Calu3 (cell line): Measurements from ENCODE around the gene HELZ. TPM values are rescaled to one million over a fixed set of nuclear protein-coding genes. Genes with fewer than 3 reads are reported as not detected.
"Not testable (repeated sequence)": the region's sequence is repeated elsewhere in the genome, so short reads cannot be mapped to it uniquely, and the experiment has no call there.

Experiments used
- BruUV-seq: library from RNA; stranded (reverse); fragments of 400-500 nt; replicated peaks from 2 replicates; lab custom pipeline; 2021; lab: Mats Ljungman, UMichigan
- CTCF ChIA-PET: fragments of 300-600 bp; sonication (Branson Sonifier 250); formaldehyde crosslinking; loops from one replicate; lab custom pipeline; 2022; ENCODE audit warnings: antibody characterized with exemption; lab: Charles Lee
- DNase-seq: peaks from one replicate; pipeline ENCODE4 v3.0.0; 2022
- H3K27ac Mint-ChIP-seq: one replicate; pipeline ENCODE4 v1.8.0; 2022; ENCODE audit warnings: mixed read lengths; ENCODE audit not compliant: unreplicated experiment
- H3K27me3 Mint-ChIP-seq: one replicate; pipeline ENCODE4 v1.8.0; 2022; ENCODE audit warnings: mixed read lengths; ENCODE audit not compliant: unreplicated experiment
- H3K36me3 Mint-ChIP-seq: one replicate; pipeline ENCODE4 v1.8.0; 2022; ENCODE audit warnings: mild to moderate bottlenecking, moderate library complexity, mixed read lengths; ENCODE audit not compliant: insufficient read depth, unreplicated experiment
- H3K4me1 Mint-ChIP-seq: one replicate; pipeline ENCODE4 v1.8.0; 2022; ENCODE audit warnings: mild to moderate bottlenecking, low read depth, mixed read lengths; ENCODE audit not compliant: unreplicated experiment
- H3K4me3 Mint-ChIP-seq: one replicate; pipeline ENCODE4 v1.8.0; 2022; ENCODE audit warnings: mild to moderate bottlenecking, low read depth, moderate library complexity, mixed read lengths; ENCODE audit not compliant: unreplicated experiment
- H3K9me3 Mint-ChIP-seq: one replicate; pipeline ENCODE4 v1.8.0; 2022; ENCODE audit warnings: low read depth, mixed read lengths; ENCODE audit not compliant: unreplicated experiment
- intact Hi-C: fragments of 100-400 bp; cut with micrococcal nuclease; formaldehyde crosslinking; loops from one replicate; pipeline ENCODE4 v1.10.0; 2022; ENCODE audit not compliant: unreplicated experiment
- total RNA-seq: library from RNA; stranded (reverse); gene quantifications from 2 replicates; pipeline ENCODE4 v1.2.3, GENCODE V29; 2022
- TF ChIP-seq, protein P1 (sequence below): fragments of 200-600 bp; IDR thresholded peaks from one replicate; pipeline ENCODE4 v1.8.0; 2022; ENCODE audit warnings: antibody characterized with exemption; ENCODE audit not compliant: unreplicated experiment

Gene HELZ
- total RNA-seq, 1 experiment from 2014 or later, result 60.8 TPM

DNA sequence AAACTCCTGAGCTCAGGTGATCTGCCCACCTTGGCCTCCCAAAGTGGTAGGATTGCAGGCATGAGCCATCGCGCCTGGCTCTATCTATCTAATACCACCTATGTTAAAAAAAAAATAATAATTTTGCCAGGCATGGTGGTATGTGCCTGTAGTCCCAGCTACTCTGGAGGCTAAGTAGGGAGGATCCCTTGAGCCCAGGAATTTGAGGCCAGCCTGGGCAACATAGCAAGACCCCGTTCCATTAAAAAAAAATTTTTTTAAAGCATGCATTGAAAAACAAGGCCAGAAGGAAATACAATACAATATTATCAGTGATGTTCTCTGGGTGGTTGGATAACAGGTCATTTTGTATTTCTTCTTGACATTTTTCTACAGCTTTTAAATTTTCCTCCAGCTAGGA, 45.2 kb upstream of the HELZ start:
- no TSS peak for BruUV-seq
- Mint-ChIP-seq H3K27ac (no peak overlapping the region), H3K4me3 (no peak overlapping the region), H3K36me3 (no peaks in the 10 kb centered on the region), H3K4me1 (no peaks in the 10 kb centered on the region), H3K9me3 (peaks cover 2% of the 10 kb centered on the region), H3K27me3 (no peaks in the 10 kb centered on the region)
- DNase-seq, result no peak
- intact Hi-C loops, result no loop called here
- CTCF ChIA-PET, result interaction anchor here (0.6 kb wide), 1 partner anchor 426 kb away, joined by 5 read pairs; no protein-coding TSS in a partner anchor
- TF ChIP-seq, protein P1, sequence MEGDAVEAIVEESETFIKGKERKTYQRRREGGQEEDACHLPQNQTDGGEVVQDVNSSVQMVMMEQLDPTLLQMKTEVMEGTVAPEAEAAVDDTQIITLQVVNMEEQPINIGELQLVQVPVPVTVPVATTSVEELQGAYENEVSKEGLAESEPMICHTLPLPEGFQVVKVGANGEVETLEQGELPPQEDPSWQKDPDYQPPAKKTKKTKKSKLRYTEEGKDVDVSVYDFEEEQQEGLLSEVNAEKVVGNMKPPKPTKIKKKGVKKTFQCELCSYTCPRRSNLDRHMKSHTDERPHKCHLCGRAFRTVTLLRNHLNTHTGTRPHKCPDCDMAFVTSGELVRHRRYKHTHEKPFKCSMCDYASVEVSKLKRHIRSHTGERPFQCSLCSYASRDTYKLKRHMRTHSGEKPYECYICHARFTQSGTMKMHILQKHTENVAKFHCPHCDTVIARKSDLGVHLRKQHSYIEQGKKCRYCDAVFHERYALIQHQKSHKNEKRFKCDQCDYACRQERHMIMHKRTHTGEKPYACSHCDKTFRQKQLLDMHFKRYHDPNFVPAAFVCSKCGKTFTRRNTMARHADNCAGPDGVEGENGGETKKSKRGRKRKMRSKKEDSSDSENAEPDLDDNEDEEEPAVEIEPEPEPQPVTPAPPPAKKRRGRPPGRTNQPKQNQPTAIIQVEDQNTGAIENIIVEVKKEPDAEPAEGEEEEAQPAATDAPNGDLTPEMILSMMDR, result no peak

DNA sequence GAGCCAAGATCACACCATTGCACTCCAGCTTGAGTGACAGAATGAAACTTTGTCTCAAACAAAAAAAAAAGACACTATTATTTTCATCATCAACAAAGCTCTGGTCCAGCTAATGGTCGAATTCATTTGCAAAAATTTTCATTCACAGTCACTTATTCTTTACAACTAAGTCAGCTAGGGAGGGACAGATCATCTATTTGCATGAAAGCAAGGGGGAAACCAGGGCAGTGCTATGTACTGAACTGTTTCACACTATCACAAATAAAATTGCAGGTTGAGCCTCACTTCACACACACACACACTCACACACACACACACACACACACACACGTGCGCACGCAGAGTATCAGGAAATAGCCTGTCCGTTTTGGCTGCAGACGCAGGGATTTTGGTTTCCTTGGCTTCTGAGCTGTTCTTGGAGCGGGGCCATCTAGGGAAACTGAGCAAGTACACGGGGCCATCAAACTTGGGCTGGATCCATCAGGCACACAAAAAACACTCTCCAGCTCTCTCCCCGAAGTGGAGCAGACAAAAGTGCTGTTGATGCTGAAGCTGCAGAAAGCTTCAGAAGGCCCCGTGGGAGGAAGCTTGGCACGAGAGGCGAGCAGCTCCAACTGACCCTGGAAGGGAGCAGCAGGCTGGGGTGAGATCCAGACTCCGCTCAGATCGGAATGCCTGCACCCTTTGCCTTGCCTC, 44.3 kb upstream of the HELZ start:
- no peak for DNase-seq
- Mint-ChIP-seq H3K27me3 (no peaks in the 10 kb centered on the region), H3K36me3 (no peaks in the 10 kb centered on the region), H3K4me1 (no peaks in the 10 kb centered on the region), H3K4me3 (no peak overlapping the region), H3K9me3 (peaks cover 3% of the 10 kb centered on the region), H3K27ac (no peak overlapping the region)
- CTCF ChIA-PET, result interaction anchor here (0.7 kb wide), 3 partner anchors 13 to 1490 kb away, joined by 3 to 6 read pairs (median 4); no protein-coding TSS in a partner anchor
- BruUV-seq, result no TSS peak
- TF ChIP-seq, protein P1, result no peak
- intact Hi-C loops, result no loop called here

DNA sequence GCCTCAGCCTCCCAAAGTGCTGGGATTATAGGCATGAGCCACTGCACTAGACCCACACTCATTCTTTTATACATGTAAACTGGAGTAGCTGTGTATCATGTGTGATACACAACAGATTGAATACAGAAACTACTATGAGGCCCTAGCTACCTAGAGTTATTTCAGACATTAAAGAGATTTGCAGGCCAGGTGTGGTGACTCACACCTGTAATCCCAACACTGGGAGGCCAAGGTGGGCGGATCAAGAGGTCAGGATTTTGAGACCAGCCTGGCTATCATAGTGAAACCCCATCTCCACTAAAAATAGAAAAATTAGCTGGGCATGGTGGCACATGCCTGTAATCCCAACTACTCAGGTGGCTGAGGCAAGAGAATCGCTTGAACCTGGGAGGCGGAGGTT, 41.8 kb upstream of the HELZ start:
- H3K27me3 Mint-ChIP-seq, BruUV-seq, H3K9me3 Mint-ChIP-seq, H3K36me3 Mint-ChIP-seq, DNase-seq, H3K4me3 Mint-ChIP-seq, H3K4me1 Mint-ChIP-seq, intact Hi-C loops, H3K27ac Mint-ChIP-seq: not testable (repeated sequence)
- CTCF ChIA-PET, result interaction anchor here (0.6 kb wide), 1 partner anchor 85 kb away, joined by 5 read pairs; no protein-coding TSS in a partner anchor

DNA sequence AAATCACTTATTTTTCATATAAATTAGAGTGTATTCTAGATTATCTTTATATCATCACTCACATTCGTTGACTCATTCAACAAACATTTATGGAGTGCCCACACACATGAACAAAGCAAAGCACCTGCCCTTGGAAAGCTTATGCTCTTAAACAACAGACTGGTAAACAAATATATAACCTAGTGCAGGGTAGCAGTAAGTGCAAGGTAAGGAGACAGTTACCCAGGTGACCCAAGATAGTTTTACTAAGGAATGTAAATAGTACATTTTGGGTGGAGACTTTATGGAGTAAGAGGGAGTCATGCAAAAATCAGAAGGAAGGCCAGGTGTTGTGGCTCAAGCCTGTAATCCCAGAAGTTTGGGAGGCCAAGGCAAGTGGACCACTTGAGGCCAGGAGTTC, 40.4 kb upstream of the HELZ start:
- no peak for DNase-seq
- BruUV-seq, result no TSS peak
- CTCF ChIA-PET, result no interaction called here
- no peaks in the 10 kb centered on the region for H3K4me1 Mint-ChIP-seq
- no peak overlapping the region for H3K27ac Mint-ChIP-seq
- H3K9me3 Mint-ChIP-seq, result peaks cover 3% of the 10 kb centered on the region
- H3K27me3 Mint-ChIP-seq, result no peaks in the 10 kb centered on the region
- intact Hi-C loops, result no loop called here
- H3K4me3 Mint-ChIP-seq, result no peak overlapping the region
- H3K36me3 Mint-ChIP-seq, result no peaks in the 10 kb centered on the region
- TF ChIP-seq, protein P1, result no peak
